ENCODE results near the gene TBXT.
A peak's percentile ranks its signal among the peaks of the same experiment; 100 is the strongest.

GRCh38 chr6:166168616-166169548, 1.2 kb upstream of the TBXT start:
- TF ChIP-seq JUNB (IDR thresholded peaks at IDR 0.05; ENCODE audit: unreplicated experiment) = no peak
- no peak for TF ChIP-seq CTCF (conservative IDR thresholded peaks at IDR 0.05; ENCODE audit: low read depth in 2 of 2)
- TF ChIP-seq EZH2 (IDR thresholded peaks at IDR 0.05; ENCODE audit: low read depth, unreplicated experiment) = peak; percentile 98
- TF ChIP-seq, protein P1, sequence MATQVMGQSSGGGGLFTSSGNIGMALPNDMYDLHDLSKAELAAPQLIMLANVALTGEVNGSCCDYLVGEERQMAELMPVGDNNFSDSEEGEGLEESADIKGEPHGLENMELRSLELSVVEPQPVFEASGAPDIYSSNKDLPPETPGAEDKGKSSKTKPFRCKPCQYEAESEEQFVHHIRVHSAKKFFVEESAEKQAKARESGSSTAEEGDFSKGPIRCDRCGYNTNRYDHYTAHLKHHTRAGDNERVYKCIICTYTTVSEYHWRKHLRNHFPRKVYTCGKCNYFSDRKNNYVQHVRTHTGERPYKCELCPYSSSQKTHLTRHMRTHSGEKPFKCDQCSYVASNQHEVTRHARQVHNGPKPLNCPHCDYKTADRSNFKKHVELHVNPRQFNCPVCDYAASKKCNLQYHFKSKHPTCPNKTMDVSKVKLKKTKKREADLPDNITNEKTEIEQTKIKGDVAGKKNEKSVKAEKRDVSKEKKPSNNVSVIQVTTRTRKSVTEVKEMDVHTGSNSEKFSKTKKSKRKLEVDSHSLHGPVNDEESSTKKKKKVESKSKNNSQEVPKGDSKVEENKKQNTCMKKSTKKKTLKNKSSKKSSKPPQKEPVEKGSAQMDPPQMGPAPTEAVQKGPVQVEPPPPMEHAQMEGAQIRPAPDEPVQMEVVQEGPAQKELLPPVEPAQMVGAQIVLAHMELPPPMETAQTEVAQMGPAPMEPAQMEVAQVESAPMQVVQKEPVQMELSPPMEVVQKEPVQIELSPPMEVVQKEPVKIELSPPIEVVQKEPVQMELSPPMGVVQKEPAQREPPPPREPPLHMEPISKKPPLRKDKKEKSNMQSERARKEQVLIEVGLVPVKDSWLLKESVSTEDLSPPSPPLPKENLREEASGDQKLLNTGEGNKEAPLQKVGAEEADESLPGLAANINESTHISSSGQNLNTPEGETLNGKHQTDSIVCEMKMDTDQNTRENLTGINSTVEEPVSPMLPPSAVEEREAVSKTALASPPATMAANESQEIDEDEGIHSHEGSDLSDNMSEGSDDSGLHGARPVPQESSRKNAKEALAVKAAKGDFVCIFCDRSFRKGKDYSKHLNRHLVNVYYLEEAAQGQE (IDR thresholded peaks at IDR 0.05; ENCODE audit: unreplicated experiment) = no peak
- TF ChIP-seq NANOG (IDR thresholded peaks at IDR 0.05; ENCODE audit: borderline replicate concordance) = no peak
- no peak for TF ChIP-seq POLR2AphosphoS5 (IDR thresholded peaks at IDR 0.05; ENCODE audit: low read depth)
- no peak for TF ChIP-seq ZNF331 (CRISPR knock-in tag; IDR thresholded peaks at IDR 0.05; ENCODE audit: low read depth)
- TF ChIP-seq EZH2phosphoT487 (IDR thresholded peaks at IDR 0.05; ENCODE audit: unreplicated experiment) = peak; percentile 80
- no peak for TF ChIP-seq CREB1 (CRISPR knock-in tag; IDR thresholded peaks at IDR 0.05; ENCODE audit: low read depth)

Data from GM23338 (cell line).